ENCODE measurements around the gene HIBCH. TPM values are rescaled to one million over a fixed set of nuclear protein-coding genes. Genes with fewer than 3 reads are reported as not detected.

HIBCH gene
- total RNA-seq, 1 donor from 2014 or later: 38.8 TPM

DNA sequence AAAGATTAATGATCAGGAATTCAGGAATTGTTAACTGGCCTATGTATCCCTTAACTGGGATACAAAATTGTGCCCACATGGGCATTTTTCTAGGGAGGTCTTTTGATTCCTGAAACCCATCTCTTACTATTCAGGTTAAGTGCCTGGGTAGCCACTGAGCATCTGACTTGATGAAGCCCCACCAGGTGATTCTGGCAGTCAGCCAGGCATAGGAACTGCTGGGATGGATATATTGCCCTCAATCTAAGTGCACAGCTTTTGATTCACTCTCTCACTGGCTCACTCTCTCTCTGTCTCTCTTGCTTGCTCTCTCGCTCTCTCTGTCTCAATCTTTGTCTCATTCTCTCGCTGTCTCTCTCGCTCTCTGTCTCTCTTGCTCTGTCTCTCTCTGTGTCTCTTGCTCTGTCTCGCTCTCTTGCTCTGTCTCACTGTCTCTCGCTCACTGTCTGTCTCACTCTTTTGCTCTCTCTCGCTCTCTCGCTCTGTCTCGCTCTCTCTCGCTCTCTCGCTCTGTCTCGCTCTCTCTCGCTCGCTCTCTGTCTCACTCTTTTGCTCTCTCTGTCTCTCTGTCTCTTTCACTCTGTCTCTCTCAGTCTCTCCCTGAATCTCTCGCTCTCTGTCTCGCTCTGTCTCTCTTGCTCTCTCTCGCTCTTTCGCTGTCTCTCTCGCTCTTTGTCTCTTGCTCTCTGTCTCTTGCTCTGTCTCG, 46.0 kb upstream of the HIBCH start:
- no peak overlapping the region for H3K27ac ChIP-seq
- Mint-ChIP-seq H3K4me3 (no peak overlapping the region), H3K27ac (no peak overlapping the region), H3K27me3 (ENCODE audit: insufficient read depth, low read depth) (no peaks in the 10 kb centered on the region), H3K9me3 (no peaks in the 10 kb centered on the region), H3K36me3 (no peaks in the 10 kb centered on the region), H3K4me1 (no peaks in the 10 kb centered on the region)
- H3K9ac ChIP-seq: no peak overlapping the region
- no peak overlapping the region for H2AFZ ChIP-seq (replicated peaks)
- H3K79me2 ChIP-seq (ENCODE audit: low read depth): no peaks in the 10 kb centered on the region
- H3K36me3 ChIP-seq: no peaks in the 10 kb centered on the region
- H3K9me3 ChIP-seq (ENCODE audit: low read depth): no peaks in the 10 kb centered on the region
- no peaks in the 10 kb centered on the region for H3K27me3 ChIP-seq
- DNase-seq (ENCODE audit: low spot score): no peak
- no peaks in the 10 kb centered on the region for H3K4me1 ChIP-seq
- H4K20me1 ChIP-seq (ENCODE audit: low read depth): no peaks in the 10 kb centered on the region
- H3F3A ChIP-seq (ENCODE audit: low read depth): no peaks in the 10 kb centered on the region
- no peak overlapping the region for H3K4me3 ChIP-seq
- TF ChIP-seq EZH2 (IDR thresholded peaks at IDR 0.05) (no peak), EZH2phosphoT487 (IDR thresholded peaks at IDR 0.05) (no peak)
- TF ChIP-seq, protein P1, sequence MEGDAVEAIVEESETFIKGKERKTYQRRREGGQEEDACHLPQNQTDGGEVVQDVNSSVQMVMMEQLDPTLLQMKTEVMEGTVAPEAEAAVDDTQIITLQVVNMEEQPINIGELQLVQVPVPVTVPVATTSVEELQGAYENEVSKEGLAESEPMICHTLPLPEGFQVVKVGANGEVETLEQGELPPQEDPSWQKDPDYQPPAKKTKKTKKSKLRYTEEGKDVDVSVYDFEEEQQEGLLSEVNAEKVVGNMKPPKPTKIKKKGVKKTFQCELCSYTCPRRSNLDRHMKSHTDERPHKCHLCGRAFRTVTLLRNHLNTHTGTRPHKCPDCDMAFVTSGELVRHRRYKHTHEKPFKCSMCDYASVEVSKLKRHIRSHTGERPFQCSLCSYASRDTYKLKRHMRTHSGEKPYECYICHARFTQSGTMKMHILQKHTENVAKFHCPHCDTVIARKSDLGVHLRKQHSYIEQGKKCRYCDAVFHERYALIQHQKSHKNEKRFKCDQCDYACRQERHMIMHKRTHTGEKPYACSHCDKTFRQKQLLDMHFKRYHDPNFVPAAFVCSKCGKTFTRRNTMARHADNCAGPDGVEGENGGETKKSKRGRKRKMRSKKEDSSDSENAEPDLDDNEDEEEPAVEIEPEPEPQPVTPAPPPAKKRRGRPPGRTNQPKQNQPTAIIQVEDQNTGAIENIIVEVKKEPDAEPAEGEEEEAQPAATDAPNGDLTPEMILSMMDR (IDR thresholded peaks at IDR 0.05): no peak
- no peak overlapping the region for H3K4me2 ChIP-seq

DNA sequence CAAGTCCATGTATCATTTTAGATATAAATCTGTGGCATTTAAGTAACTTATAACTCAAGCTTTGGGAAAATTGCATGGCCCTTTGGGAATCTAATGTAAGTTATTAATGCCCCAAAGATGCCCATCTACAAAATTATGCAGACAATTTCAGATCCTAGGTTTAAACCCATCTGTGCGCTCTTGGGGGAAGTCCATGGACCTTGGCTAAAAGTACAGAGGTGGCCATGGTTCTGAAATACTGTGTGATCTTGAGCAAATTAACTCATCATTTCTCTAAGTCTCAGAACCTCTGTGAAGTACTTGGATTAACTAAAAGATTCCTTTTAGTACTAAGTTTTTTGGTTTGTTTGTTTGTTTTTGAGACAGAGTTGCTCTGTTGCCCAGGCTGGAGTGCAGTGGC, 43.3 kb upstream of the HIBCH start:
- H3K27me3 ChIP-seq: no peaks in the 10 kb centered on the region
- no peak overlapping the region for H3K27ac Mint-ChIP-seq
- H3K4me1 Mint-ChIP-seq: peaks cover 7% of the 10 kb centered on the region
- H3K36me3 ChIP-seq: no peaks in the 10 kb centered on the region
- no peaks in the 10 kb centered on the region for H3K9me3 Mint-ChIP-seq
- no peak overlapping the region for H3K4me3 Mint-ChIP-seq
- no peaks in the 10 kb centered on the region for H3K9me3 ChIP-seq (ENCODE audit: low read depth)
- no peaks in the 10 kb centered on the region for H3K79me2 ChIP-seq (ENCODE audit: low read depth)
- H3K36me3 Mint-ChIP-seq: no peaks in the 10 kb centered on the region
- no peaks in the 10 kb centered on the region for H3K27me3 Mint-ChIP-seq (ENCODE audit: insufficient read depth, low read depth)
- no peak overlapping the region for H3K27ac ChIP-seq
- no peak overlapping the region for H3K4me3 ChIP-seq
- no peaks in the 10 kb centered on the region for H3K4me1 ChIP-seq
- no peak overlapping the region for H3K9ac ChIP-seq
- H3K4me2 ChIP-seq: no peak overlapping the region
- DNase-seq (ENCODE audit: low spot score): no peak
- no peaks in the 10 kb centered on the region for H4K20me1 ChIP-seq (ENCODE audit: low read depth)
- no peak overlapping the region for H2AFZ ChIP-seq (replicated peaks)
- no peak for TF ChIP-seq EZH2phosphoT487 (IDR thresholded peaks at IDR 0.05)
- TF ChIP-seq, protein P1 (IDR thresholded peaks at IDR 0.05): no peak
- no peaks in the 10 kb centered on the region for H3F3A ChIP-seq (ENCODE audit: low read depth)

DNA sequence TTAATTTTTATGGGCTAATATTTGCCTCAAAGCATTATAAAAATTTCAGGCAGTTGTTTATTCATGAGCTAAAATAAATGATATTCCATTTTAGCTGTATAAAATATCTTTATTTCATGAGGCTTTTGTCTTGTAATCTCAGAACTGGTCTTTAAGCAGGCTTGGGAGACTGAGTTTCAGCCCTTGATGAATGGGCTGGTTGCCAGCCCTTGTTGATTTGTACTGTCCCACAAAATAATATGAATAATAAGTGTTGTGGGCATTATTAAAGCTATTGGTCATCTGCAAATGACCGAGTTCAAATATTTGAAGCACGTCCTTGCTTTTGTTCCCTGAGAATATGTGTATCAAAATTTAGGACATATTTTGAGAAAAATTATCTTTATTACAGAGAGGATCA, 41.9 kb upstream of the HIBCH start:
- Mint-ChIP-seq H3K4me1 (peaks cover 7% of the 10 kb centered on the region), H3K4me3 (no peak overlapping the region), H3K27me3 (ENCODE audit: insufficient read depth, low read depth) (no peaks in the 10 kb centered on the region), H3K9me3 (no peaks in the 10 kb centered on the region), H3K27ac (no peak overlapping the region), H3K36me3 (no peaks in the 10 kb centered on the region)
- Histone ChIP-seq H3K4me1 (no peaks in the 10 kb centered on the region), H4K20me1 (ENCODE audit: low read depth) (no peaks in the 10 kb centered on the region), H3K9ac (no peak overlapping the region), H3K4me3 (no peak overlapping the region), H3K4me2 (no peak overlapping the region), H3F3A (ENCODE audit: low read depth) (no peaks in the 10 kb centered on the region), H3K9me3 (ENCODE audit: low read depth) (no peaks in the 10 kb centered on the region), H3K27ac (no peak overlapping the region), H3K36me3 (no peaks in the 10 kb centered on the region), H3K27me3 (no peaks in the 10 kb centered on the region), H3K79me2 (ENCODE audit: low read depth) (no peaks in the 10 kb centered on the region), H2AFZ (replicated peaks) (no peak overlapping the region)
- TF ChIP-seq EZH2 (IDR thresholded peaks at IDR 0.05): no peak
- TF ChIP-seq, protein P1 (IDR thresholded peaks at IDR 0.05): no peak
- no peak for TF ChIP-seq EZH2phosphoT487 (IDR thresholded peaks at IDR 0.05)
- DNase-seq (ENCODE audit: low spot score): no peak
